Activated T-helper 2 cell treated with anti-CD3 and anti-CD28 coated beads, Interferon-gamma antibody, Interleukin-2, Interleukin-4, amounts not matched to agents 10 μg/mL and 5 μg/mL and 100 μg/mL, durations not matched to agents 14 hours and 24 hours and 36 hours (primary cell): Measurements from ENCODE around the gene PTPRCAP. TPM values are rescaled to one million over a fixed set of nuclear protein-coding genes. Genes with fewer than 3 reads are reported as not detected.

ENCODE experiments used
- total RNA-seq: library from RNA; stranded (reverse); gene quantifications from 2 replicates; pipeline ENCODE4 v1.2.3, GENCODE V29; 2022

Gene PTPRCAP
- total RNA-seq, 1 donor from 2014 or later = 89.8 TPM

Other genes starting within 250 kb of the PTPRCAP start
- 282 and 287 TPM in 2 replicates for gene GRK2, start 171.2 kb downstream of the PTPRCAP start, total RNA-seq
- gene ANKRD13D, start 148.4 kb downstream of the PTPRCAP start, total RNA-seq = 119 and 135 TPM in 2 replicates
- 12.1 and 16.2 TPM in 2 replicates for gene SSH3, start 134.2 kb downstream of the PTPRCAP start, total RNA-seq
- gene POLD4, start 84.1 kb downstream of the PTPRCAP start, total RNA-seq = 41.1 and 50.1 TPM in 2 replicates
- 2.9 and 3.0 TPM in 2 replicates for gene CLCF1, start 64.1 kb downstream of the PTPRCAP start, total RNA-seq
- 32.1 and 34.1 TPM in 2 replicates for gene RAD9A, start 45.7 kb downstream of the PTPRCAP start, total RNA-seq
- 250 and 262 TPM in 2 replicates for gene PPP1CA, start 35.8 kb downstream of the PTPRCAP start, total RNA-seq
- 112 and 118 TPM in 2 replicates for gene TBC1D10C, start 33.6 kb downstream of the PTPRCAP start, total RNA-seq
- 0.51 and 0.68 TPM in 2 replicates for gene CARNS1, start 22.0 kb downstream of the PTPRCAP start, total RNA-seq
- gene RPS6KB2, start 9.2 kb downstream of the PTPRCAP start, total RNA-seq = 67.6 and 70.2 TPM in 2 replicates
- gene CORO1B, start 5.8 kb upstream of the PTPRCAP start, total RNA-seq = 177 and 186 TPM in 2 replicates
- gene GPR152, start 15.0 kb upstream of the PTPRCAP start, total RNA-seq = not detected in 2 replicates
- 0.73 and 1.0 TPM in 2 replicates for gene CABP4, start 17.7 kb upstream of the PTPRCAP start, total RNA-seq
- 58.5 and 62.0 TPM in 2 replicates for gene TMEM134, start 31.6 kb upstream of the PTPRCAP start, total RNA-seq
- 190 and 191 TPM in 2 replicates for gene AIP, start 45.3 kb upstream of the PTPRCAP start, total RNA-seq
- 118 and 120 TPM in 2 replicates for gene PITPNM1, start 67.7 kb upstream of the PTPRCAP start, total RNA-seq
- 117 and 119 TPM in 2 replicates for gene CDK2AP2, start 70.5 kb upstream of the PTPRCAP start, total RNA-seq
- not detected in 2 replicates for gene CABP2, start 85.8 kb upstream of the PTPRCAP start, total RNA-seq
- 339 and 344 TPM in 2 replicates for gene GSTP1, start 146.1 kb upstream of the PTPRCAP start, total RNA-seq
- 237 and 242 TPM in 2 replicates for gene NDUFV1, start 169.3 kb upstream of the PTPRCAP start, total RNA-seq
- gene NUDT8, start 192.3 kb upstream of the PTPRCAP start, total RNA-seq = 22.2 and 27.9 TPM in 2 replicates
- gene TBX10, start 202.1 kb upstream of the PTPRCAP start, total RNA-seq = not detected in 2 replicates
- gene ACY3, start 213.0 kb upstream of the PTPRCAP start, total RNA-seq = 0.14 TPM in 2 replicates
- not detected in 2 replicates for gene ALDH3B2, start 236.9 kb upstream of the PTPRCAP start, total RNA-seq